Testis (tissue), 2 donors: ENCODE results near the gene EYS.

Source experiments
- POLR2A ChIP-seq: fragments of 450-650 bp; IDR thresholded peaks from one replicate; pipeline ENCODE4 v1.6.1; 2017; ENCODE audit warnings: antibody characterized with exemption, mild to moderate bottlenecking, moderate library complexity
- TF ChIP-seq, protein P1 (sequence below), 3 experiments: fragments of 450-650 bp in 2 of 3; fragments of 200-600 bp in 1 of 3; sonication (generic) in 1 of 3; IDR thresholded peaks; one replicate each; pipeline ENCODE4 v1.5.1; 2016 to 2019; ENCODE audit warnings: antibody characterized with exemption in 3 of 3, mild to moderate bottlenecking in 2 of 3, moderate library complexity in 1 of 3

- TF ChIP-seq, protein P1, sequence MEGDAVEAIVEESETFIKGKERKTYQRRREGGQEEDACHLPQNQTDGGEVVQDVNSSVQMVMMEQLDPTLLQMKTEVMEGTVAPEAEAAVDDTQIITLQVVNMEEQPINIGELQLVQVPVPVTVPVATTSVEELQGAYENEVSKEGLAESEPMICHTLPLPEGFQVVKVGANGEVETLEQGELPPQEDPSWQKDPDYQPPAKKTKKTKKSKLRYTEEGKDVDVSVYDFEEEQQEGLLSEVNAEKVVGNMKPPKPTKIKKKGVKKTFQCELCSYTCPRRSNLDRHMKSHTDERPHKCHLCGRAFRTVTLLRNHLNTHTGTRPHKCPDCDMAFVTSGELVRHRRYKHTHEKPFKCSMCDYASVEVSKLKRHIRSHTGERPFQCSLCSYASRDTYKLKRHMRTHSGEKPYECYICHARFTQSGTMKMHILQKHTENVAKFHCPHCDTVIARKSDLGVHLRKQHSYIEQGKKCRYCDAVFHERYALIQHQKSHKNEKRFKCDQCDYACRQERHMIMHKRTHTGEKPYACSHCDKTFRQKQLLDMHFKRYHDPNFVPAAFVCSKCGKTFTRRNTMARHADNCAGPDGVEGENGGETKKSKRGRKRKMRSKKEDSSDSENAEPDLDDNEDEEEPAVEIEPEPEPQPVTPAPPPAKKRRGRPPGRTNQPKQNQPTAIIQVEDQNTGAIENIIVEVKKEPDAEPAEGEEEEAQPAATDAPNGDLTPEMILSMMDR (IDR thresholded peaks at IDR 0.05): no peak
- TF ChIP-seq POLR2A: no peak
Measured at GRCh38 chr6:64789476-64789875, 917.5 kb downstream of the EYS start.
